Neuron (in vitro differentiated cells): ENCODE results near the gene ZNF598.

Experiments used
- H2AFZ ChIP-seq: one replicate; pipeline ENCODE4 v1.6.1; 2013; ENCODE audit warnings: low read depth, mild to moderate bottlenecking, inconsistent platforms, low read length, moderate library complexity
- H3K27me3 ChIP-seq: one replicate; pipeline ENCODE4 v1.6.1; 2013; ENCODE audit warnings: low read length; ENCODE audit not compliant: insufficient read depth
- H3K36me3 ChIP-seq: one replicate; pipeline ENCODE4 v1.6.1; 2013; ENCODE audit warnings: low read length; ENCODE audit not compliant: insufficient read depth
- H3K4me1 ChIP-seq: one replicate; pipeline ENCODE4 v1.6.1; 2013; ENCODE audit warnings: low read length; ENCODE audit not compliant: insufficient read depth
- H3K4me3 ChIP-seq: 2 replicates; pipeline ENCODE4 v1.5.1; 2013; ENCODE audit warnings: mild to moderate bottlenecking, low read length, moderate library complexity
- H3K9me3 ChIP-seq: one replicate; pipeline ENCODE4 v1.6.1; 2013; ENCODE audit warnings: low read length

ZNF598 gene

GRCh38 chr16:2028146-2028545, 18.5 kb upstream of the ZNF598 start:
- H3K27me3 ChIP-seq = peaks cover 38% of the 10 kb centered on the region
- no peaks in the 10 kb centered on the region for H3K36me3 ChIP-seq
- H2AFZ ChIP-seq = no peak overlapping the region
- H3K4me1 ChIP-seq = peaks cover 14% of the 10 kb centered on the region
- no peak overlapping the region for H3K4me3 ChIP-seq
- H3K9me3 ChIP-seq = peaks cover 3% of the 10 kb centered on the region

GRCh38 chr16:2027024-2028010, 17.7 kb upstream of the ZNF598 start:
- H3K4me3 ChIP-seq = peak overlapping the region; percentile 33
- H3K27me3 ChIP-seq = peaks cover 38% of the 10 kb centered on the region
- no peaks in the 10 kb centered on the region for H3K36me3 ChIP-seq
- no peak overlapping the region for H2AFZ ChIP-seq
- H3K9me3 ChIP-seq = peaks cover 3% of the 10 kb centered on the region
- H3K4me1 ChIP-seq = peaks cover 19% of the 10 kb centered on the region

DNA sequence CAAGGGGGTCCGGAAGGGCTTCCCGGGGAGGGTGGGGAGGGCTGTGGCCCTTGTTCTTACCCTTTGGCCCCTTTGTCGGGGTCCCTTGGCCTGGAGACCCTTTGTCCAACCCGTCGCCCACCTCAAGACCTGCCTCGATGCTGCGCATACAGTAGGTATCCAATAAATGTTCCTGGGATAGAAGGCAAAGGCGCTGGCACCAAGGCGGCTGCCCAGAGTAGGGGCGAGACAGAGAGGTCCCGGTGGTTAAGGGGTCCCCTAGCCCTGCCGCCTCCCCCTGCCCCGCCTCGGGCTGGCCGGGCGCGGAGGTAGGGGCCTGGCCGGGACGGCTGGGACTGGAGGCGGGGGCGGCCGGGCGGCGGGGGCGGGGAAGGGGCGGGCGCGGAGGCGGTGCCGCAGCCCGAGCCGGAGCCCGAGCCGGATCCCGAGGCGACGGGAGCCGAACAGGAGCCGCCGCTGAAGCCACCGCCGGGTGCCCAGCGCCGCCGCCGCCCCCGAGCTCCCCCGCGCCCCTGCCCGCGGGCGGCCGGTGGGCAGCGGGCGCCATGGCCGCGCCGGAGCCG, 16.9 kb upstream of the ZNF598 start, which contains the start of gene NHERF2:
Gene NHERF2, plus strand, starts transcription at position 442 of the 563 bp plus-strand sequence. Its CDS starts 104 bp downstream, at position 546.
- peaks cover 40% of the 10 kb centered on the region for H3K27me3 ChIP-seq
- H3K9me3 ChIP-seq = peaks cover 3% of the 10 kb centered on the region
- H2AFZ ChIP-seq = no peak within 1 kb of the TSS
- peak within 1 kb of the TSS; percentile 33 for H3K4me3 ChIP-seq
- H3K4me1 ChIP-seq = peaks cover 19% of the 10 kb centered on the region
- H3K36me3 ChIP-seq = no peaks in the 10 kb centered on the region

- Histone ChIP-seq H3K27me3 (peaks cover 41% of the 10 kb centered on the region), H3K4me3 (no peak overlapping the region), H2AFZ (no peak overlapping the region), H3K4me1 (peaks cover 19% of the 10 kb centered on the region), H3K9me3 (peaks cover 3% of the 10 kb centered on the region), H3K36me3 (no peaks in the 10 kb centered on the region)
These were observed 16.3 kb upstream of the ZNF598 start for GRCh38 chr16:2025878-2026460.

DNA sequence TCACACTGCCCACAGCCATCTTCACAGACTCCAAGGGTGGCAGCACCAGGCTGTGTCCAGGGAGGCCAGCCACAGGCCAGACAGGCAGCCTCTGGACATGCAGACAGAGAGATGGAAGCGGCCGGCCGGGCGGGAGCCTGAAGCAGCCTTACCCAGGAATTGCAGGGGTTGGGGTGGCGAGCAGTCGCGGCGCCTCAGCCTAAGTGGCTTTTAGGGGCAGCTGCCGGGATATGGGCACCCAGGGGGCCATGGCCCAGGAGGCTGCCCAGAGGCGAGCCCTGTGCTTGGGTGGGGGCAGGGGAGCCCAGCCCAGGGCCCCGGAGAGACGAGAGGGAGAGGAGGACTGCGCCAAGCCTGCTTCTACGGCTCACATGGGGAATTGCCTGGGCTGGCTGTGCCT, 15.6 kb upstream of the ZNF598 start:
- no peaks in the 10 kb centered on the region for H3K36me3 ChIP-seq
- no peak overlapping the region for H2AFZ ChIP-seq
- no peak overlapping the region for H3K4me3 ChIP-seq
- peaks cover 3% of the 10 kb centered on the region for H3K9me3 ChIP-seq
- H3K27me3 ChIP-seq = peaks cover 46% of the 10 kb centered on the region
- H3K4me1 ChIP-seq = peaks cover 21% of the 10 kb centered on the region

DNA sequence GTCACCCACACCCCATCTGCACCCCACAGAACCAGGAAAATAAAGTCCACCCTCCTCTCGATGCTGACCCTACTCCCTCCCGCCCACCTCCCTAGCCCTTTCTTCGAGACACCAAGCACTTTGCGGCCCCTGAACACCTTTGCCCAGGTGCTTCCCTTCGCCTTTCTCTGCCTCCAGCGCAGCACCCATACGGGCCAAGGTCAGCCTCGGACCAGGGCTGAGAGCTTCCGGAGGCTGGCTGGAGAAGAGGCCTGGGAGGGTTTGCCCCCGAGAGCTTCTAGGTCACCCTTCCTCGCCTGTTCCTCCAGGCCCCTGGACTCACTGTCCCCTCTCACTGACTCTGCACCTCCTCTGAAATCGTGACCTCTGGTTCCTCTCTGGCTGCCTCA, 14.4 kb upstream of the ZNF598 start:
- Histone ChIP-seq H3K4me1 (peaks cover 26% of the 10 kb centered on the region), H3K27me3 (peaks cover 57% of the 10 kb centered on the region), H2AFZ (no peak overlapping the region), H3K9me3 (peaks cover 3% of the 10 kb centered on the region), H3K36me3 (no peaks in the 10 kb centered on the region), H3K4me3 (no peak overlapping the region)

DNA sequence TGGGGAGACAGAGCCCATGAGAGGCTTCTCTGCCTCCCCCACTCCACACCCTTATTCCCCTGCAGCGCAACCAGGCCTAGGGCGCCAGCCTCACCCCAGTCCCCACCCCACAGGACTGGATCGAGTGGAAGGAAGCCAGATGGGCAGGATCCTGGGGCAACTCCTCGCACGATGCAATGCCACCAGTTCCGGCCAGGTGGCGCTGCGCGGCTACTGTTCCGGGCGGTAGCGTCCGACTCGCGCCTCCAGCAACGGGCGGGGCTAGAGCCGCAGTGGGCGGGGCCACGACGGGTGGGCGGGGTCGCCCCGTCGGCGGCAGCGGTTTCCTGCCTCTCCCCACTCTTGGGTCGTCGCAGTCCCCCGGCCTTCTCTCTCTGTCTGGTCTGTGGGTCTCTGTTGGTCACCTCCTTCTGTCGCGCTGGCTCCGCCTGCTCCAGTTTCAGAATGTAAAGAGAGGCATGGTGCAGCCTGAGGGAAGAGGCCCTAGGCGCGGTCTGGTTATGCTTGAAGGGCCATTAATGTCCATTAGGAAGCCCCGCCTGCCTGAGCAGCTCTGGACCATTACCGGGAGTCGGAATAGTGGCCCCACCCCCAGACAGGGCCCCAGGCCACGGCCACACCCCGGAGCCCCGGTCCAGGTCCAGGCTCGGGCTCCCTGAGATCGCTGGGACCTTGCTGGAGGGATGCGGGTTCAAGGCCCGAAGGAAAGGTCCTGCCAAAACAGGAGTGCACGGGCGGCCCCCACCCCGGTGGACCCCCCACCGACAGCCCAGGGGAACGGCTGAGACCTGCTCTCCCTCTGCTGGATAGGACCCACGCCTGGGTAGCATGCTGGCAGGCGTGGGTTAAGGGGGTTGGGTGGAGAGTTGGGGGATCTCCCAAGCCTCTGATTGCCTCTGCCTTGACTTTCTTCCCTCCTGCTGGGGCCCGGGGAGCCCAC, 13.7 kb upstream of the ZNF598 start:
- H3K4me1 ChIP-seq = peaks cover 26% of the 10 kb centered on the region
- no peaks in the 10 kb centered on the region for H3K36me3 ChIP-seq
- H3K9me3 ChIP-seq = peaks cover 3% of the 10 kb centered on the region
- H3K27me3 ChIP-seq = peaks cover 55% of the 10 kb centered on the region
- peak overlapping the region; percentile 37 for H3K4me3 ChIP-seq
- H2AFZ ChIP-seq = peak overlapping the region; percentile 82

DNA sequence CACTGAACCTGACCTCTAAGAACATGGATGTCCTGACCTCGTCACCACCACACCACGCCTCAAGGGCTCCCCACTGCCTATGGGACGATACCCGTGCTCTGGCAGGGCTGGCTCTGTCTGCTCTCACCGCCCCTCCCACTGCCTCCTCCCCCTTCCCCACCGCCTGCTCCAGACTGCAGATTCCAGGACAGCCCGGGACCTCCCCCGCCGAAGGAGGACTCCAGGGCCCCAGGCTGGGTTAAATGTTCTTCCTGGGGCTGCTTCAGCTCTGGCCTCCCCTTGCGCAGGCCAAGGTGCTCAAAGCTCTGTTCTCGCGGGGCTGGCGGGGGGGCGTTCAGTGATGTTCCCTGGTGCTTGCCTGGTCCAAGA, 13.1 kb upstream of the ZNF598 start:
- Histone ChIP-seq H3K9me3 (peaks cover under 1% of the 10 kb centered on the region), H2AFZ (peak overlapping the region; percentile 82), H3K4me1 (peaks cover 26% of the 10 kb centered on the region), H3K27me3 (peaks cover 53% of the 10 kb centered on the region), H3K4me3 (peak overlapping the region; percentile 37), H3K36me3 (no peaks in the 10 kb centered on the region)

GRCh38 chr16:2019921-2020831, 10.6 kb upstream of the ZNF598 start:
- H3K4me3 ChIP-seq = no peak overlapping the region
- H3K9me3 ChIP-seq = no peaks in the 10 kb centered on the region
- H2AFZ ChIP-seq = no peak overlapping the region
- H3K27me3 ChIP-seq = peaks cover 36% of the 10 kb centered on the region
- H3K4me1 ChIP-seq = peaks cover 12% of the 10 kb centered on the region
- H3K36me3 ChIP-seq = no peaks in the 10 kb centered on the region

- Histone ChIP-seq H3K9me3 (no peaks in the 10 kb centered on the region), H3K4me3 (no peak within 1 kb of the TSS), H3K4me1 (peaks cover 12% of the 10 kb centered on the region), H3K36me3 (no peaks in the 10 kb centered on the region), H2AFZ (no peak within 1 kb of the TSS), H3K27me3 (peaks cover 31% of the 10 kb centered on the region)
These were observed 9.9 kb upstream of the ZNF598 start, which contains the start of gene NPW for GRCh38 chr16:2019518-2019920. TSS of gene NPW (plus strand) at chr16:2019785.

DNA sequence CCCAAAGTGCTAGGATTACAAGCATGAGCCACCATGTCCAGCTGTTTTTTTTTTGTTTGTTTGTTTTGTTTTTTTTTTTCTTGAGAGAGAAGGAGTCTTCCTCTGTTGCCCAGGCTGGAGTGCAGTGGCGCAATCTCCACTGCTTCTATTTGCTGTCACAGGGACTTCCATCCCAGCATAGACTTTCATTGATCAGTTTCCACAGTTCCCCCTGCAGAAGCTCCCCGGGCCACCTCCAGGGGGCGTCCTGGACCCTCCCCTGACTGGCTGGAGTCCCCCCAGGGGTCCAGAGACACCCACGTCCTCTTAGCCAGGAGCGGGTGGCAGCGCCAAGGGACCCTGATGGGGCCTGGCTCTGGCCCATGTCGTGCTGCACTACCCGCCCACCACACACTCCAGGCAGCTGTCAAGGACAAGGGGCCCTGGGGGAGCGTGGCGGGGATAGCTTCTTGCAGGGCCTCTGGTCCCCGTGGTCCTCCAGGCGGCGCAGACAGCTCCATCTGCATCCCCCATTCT, 6.8 kb upstream of the ZNF598 start:
- peaks cover 6% of the 10 kb centered on the region for H3K4me1 ChIP-seq
- H3K36me3 ChIP-seq = no peaks in the 10 kb centered on the region
- H3K27me3 ChIP-seq = peaks cover 29% of the 10 kb centered on the region
- H2AFZ ChIP-seq = no peak overlapping the region
- H3K9me3 ChIP-seq = no peaks in the 10 kb centered on the region
- H3K4me3 ChIP-seq = no peak overlapping the region

DNA sequence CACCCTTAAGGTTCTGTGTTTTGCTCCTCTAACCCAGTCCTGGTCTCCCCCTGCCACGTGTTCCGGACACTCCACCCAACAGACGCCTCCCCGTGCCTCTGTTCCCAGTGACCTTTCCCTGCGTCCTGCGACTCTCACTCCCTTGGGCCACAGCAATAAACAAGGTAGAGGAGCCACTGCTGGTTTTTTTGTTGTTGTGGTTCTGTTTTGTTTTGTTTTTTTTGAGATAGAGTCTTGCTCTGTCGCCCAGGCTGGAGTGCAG, 6.3 kb upstream of the ZNF598 start:
- no peak overlapping the region for H2AFZ ChIP-seq
- H3K4me3 ChIP-seq = no peak overlapping the region
- H3K36me3 ChIP-seq = no peaks in the 10 kb centered on the region
- H3K27me3 ChIP-seq = peaks cover 28% of the 10 kb centered on the region
- peaks cover 6% of the 10 kb centered on the region for H3K4me1 ChIP-seq
- H3K9me3 ChIP-seq = no peaks in the 10 kb centered on the region
